ENCODE measurements around the gene SLTM. TPM values are rescaled to one million over a fixed set of nuclear protein-coding genes. Genes with fewer than 3 reads are reported as not detected.
"Not testable (repeated sequence)": the region's sequence is repeated elsewhere in the genome, so short reads cannot be mapped to it uniquely, and the experiment has no call there.

The SLTM gene
- total RNA-seq, 2 experiments from 2014 or later = 79.8 to 89.9 TPM

DNA sequence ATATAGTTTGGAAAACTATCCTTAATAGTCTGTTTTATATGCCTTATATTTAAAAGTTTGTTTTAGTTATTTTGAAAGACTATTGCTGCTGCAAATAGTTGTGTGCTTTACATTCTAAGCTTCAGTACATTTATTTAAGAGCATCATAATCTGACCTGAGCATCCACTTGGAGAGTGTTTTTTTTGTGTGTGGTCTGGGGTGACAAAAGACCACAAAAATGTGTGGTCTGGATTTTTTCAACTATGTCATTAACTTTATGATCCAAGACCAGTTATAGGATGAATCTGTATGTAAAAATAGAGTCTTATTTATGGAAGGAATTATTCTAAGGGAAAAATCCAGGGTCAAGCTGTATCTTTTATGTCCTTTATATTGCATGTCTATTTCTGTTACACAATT lies 77.4 kb downstream of the SLTM start:
- Mint-ChIP-seq H3K27me3 (no peaks in the 10 kb centered on the region), H3K9me3 (no peaks in the 10 kb centered on the region), H3K4me1 (ENCODE audit: low read depth) (no peaks in the 10 kb centered on the region), H3K27ac (no peak overlapping the region), H3K36me3 (ENCODE audit: low read depth) (peaks cover 1% of the 10 kb centered on the region), H3K4me3 (no peak overlapping the region)
- TF ChIP-seq, protein P1, sequence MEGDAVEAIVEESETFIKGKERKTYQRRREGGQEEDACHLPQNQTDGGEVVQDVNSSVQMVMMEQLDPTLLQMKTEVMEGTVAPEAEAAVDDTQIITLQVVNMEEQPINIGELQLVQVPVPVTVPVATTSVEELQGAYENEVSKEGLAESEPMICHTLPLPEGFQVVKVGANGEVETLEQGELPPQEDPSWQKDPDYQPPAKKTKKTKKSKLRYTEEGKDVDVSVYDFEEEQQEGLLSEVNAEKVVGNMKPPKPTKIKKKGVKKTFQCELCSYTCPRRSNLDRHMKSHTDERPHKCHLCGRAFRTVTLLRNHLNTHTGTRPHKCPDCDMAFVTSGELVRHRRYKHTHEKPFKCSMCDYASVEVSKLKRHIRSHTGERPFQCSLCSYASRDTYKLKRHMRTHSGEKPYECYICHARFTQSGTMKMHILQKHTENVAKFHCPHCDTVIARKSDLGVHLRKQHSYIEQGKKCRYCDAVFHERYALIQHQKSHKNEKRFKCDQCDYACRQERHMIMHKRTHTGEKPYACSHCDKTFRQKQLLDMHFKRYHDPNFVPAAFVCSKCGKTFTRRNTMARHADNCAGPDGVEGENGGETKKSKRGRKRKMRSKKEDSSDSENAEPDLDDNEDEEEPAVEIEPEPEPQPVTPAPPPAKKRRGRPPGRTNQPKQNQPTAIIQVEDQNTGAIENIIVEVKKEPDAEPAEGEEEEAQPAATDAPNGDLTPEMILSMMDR (IDR thresholded peaks at IDR 0.05) = no peak
- DNase-seq = no peak
- ATAC-seq = no peak
- CTCF ChIA-PET = no interaction called here
- intact Hi-C loops (cut with micrococcal nuclease) = no loop called here
- POLR2A ChIA-PET = no interaction called here

DNA sequence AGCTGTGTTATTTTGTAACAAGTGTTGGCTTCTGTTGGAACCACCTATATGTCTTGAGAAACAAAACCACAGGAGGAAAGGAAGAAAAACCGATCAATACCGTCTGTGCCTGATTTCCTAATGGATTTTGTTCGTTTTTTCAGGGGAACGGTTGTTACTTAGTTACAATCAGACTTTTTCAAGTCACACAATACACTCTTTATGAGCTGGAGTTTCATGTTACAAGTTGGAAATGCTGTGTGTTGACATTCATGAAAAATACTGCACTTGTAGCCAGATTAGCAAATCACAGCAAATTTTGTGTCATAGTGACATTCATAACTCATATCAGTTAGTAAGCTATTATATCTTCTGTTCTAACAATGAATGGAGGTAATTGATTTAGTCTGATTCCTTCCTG lies 78.9 kb downstream of the SLTM start:
- CTCF ChIA-PET = interaction anchor here (1.2 kb wide), 1 partner anchor 31 kb away, joined by 3 read pairs; no protein-coding TSS in a partner anchor
- TF ChIP-seq, protein P1 (IDR thresholded peaks at IDR 0.05) = no peak
- H3K27ac Mint-ChIP-seq = no peak overlapping the region
- H3K36me3 Mint-ChIP-seq (ENCODE audit: low read depth) = peaks cover 1% of the 10 kb centered on the region
- intact Hi-C loops (cut with micrococcal nuclease) = no loop called here
- H3K4me3 Mint-ChIP-seq = no peak overlapping the region
- ATAC-seq (no peak), DNase-seq (no peak)
- H3K9me3 Mint-ChIP-seq = no peaks in the 10 kb centered on the region
- POLR2A ChIA-PET = interaction anchor here (1.0 kb wide), 1 partner anchor 11 kb away, joined by 4 read pairs; no protein-coding TSS in a partner anchor
- H3K27me3 Mint-ChIP-seq = no peaks in the 10 kb centered on the region
- no peaks in the 10 kb centered on the region for H3K4me1 Mint-ChIP-seq (ENCODE audit: low read depth)

DNA sequence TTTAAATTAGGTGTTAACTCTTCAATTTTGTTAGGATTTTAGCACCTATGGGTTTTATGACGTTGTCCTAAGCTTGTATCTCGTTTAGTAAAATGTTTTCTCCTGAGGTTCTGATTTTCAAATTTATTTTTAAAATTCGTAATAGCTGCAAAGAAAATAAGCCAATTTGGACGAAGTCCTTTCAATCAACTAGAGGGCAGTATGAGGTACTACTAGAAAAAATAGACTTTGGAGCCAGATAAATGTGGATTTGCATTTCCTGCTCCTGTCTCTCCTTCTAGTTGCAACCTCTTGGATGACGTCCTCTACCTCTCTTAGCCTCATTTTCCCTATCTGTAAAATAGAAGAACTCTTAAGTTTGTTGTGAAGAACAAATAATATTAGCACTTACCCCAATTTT lies 81.1 kb downstream of the SLTM start:
- CTCF ChIA-PET = interaction anchor here (1.0 to 1.4 kb wide), 2 partner anchors 13 to 27 kb away, joined by 3 to 4 read pairs; no protein-coding TSS in a partner anchor

DNA sequence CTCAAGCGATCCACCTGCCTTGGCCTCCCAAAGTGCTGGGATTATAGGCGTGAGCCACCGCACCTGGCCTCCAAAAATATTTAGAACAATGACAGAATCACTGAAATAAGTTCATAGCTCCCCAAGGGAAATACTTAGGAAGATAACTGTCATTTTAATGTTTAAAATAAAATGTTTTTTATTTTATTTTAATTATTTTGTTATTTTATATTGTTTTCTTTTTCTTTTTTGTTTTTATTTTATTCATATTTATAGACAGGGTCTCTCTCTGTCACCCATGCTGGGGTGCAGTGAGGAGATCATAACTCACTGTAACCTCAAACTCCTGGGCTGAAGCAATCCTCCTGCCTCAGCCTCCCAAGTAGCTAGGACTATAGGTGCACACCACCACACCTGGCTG lies 82.3 kb downstream of the SLTM start:
- POLR2A ChIA-PET; H3K9me3 Mint-ChIP-seq; DNase-seq; CTCF ChIA-PET; H3K27me3 Mint-ChIP-seq; intact Hi-C loops (cut with micrococcal nuclease); H3K4me3 Mint-ChIP-seq; ATAC-seq; H3K4me1 Mint-ChIP-seq (ENCODE audit: low read depth); H3K27ac Mint-ChIP-seq: not testable (repeated sequence)
- H3K36me3 Mint-ChIP-seq (ENCODE audit: low read depth) = peaks cover 11% of the 10 kb centered on the region

More for the DNA sequence above, 81.1 kb downstream of the SLTM start:
- H3K4me3 Mint-ChIP-seq = no peak overlapping the region
- H3K4me1 Mint-ChIP-seq (ENCODE audit: low read depth) = no peaks in the 10 kb centered on the region
- TF ChIP-seq, protein P1 (IDR thresholded peaks at IDR 0.05) = no peak
- H3K36me3 Mint-ChIP-seq (ENCODE audit: low read depth) = peaks cover 10% of the 10 kb centered on the region
- no peaks in the 10 kb centered on the region for H3K9me3 Mint-ChIP-seq
- POLR2A ChIA-PET = no interaction called here
- ATAC-seq = no peak
- intact Hi-C loops (cut with micrococcal nuclease) = no loop called here
- H3K27me3 Mint-ChIP-seq = no peaks in the 10 kb centered on the region
- no peak overlapping the region for H3K27ac Mint-ChIP-seq
- no peak for DNase-seq

DNA sequence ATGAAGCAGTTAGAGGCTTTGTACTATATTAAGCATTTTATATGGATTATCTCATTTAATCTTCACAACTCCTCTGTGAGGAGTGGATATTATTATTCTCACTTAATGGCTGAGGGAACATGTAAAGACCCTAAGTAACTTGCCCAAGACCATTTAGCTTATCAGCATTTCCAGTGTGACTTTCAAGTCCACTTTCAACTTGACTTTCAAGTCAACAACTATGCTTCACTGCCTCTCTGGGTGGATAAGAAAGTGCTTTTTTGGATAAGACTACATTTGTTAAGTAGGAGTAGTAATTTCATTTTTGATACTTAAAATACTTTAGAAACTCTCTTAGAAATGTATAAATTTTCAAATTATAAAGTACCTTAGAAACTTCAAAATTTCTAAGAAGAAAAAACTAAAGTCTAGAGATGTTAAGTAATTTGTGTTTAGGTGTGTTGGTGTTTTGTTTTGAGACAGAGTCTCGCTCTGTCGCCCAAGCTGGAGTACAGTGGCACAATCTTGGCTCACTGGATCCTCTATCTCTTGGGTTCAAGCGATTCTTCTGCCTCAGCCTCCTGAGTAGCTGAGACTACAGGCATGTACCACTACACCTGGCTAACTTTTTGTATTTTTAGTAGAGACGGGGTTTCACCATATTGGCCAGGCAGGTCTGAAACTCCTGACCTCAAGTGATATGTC lies 90.6 kb downstream of the SLTM start:
- Mint-ChIP-seq H3K36me3 (ENCODE audit: low read depth) (peaks cover 9% of the 10 kb centered on the region), H3K4me1 (ENCODE audit: low read depth) (no peaks in the 10 kb centered on the region), H3K27me3 (no peaks in the 10 kb centered on the region), H3K27ac (no peak overlapping the region), H3K9me3 (no peaks in the 10 kb centered on the region), H3K4me3 (no peak overlapping the region)
- CTCF ChIA-PET = interaction anchor here (0.8 kb wide), 1 partner anchor 71 kb away, joined by 4 read pairs; the partner anchor contains the start of gene MINDY2
- intact Hi-C loops (cut with micrococcal nuclease) = no loop called here
- TF ChIP-seq, protein P1 (IDR thresholded peaks at IDR 0.05) = no peak
- DNase-seq = no peak
- POLR2A ChIA-PET = no interaction called here
- no peak for ATAC-seq

Data from activated CD8-positive, alpha-beta T cell treated with anti-CD3 and anti-CD28 coated beads for 36 hours (primary cell).